IPS DF 6.9 (cell line): ENCODE data around the gene WDFY1.

Experiments used
- DNase-seq: peaks from one replicate; pipeline ENCODE4 v3.0.0-alpha.2; 2013; ENCODE audit warnings: low read depth, low spot score
- H3K27ac ChIP-seq: one replicate; pipeline ENCODE4 v1.5.1; 2013; ENCODE audit warnings: low read length, control low read depth
- H3K27me3 ChIP-seq: 2 replicates; pipeline ENCODE4 v1.6.1; 2013; ENCODE audit warnings: mild to moderate bottlenecking, low read length; ENCODE audit not compliant: control insufficient read depth, insufficient read depth
- H3K36me3 ChIP-seq: 2 replicates; pipeline ENCODE4 v1.6.1; 2013; ENCODE audit warnings: low read length; ENCODE audit not compliant: control insufficient read depth, insufficient read depth
- H3K4me1 ChIP-seq: 2 replicates; pipeline ENCODE4 v1.6.1; 2013; ENCODE audit warnings: low read length; ENCODE audit not compliant: control insufficient read depth, insufficient read depth
- H3K4me3 ChIP-seq: 2 replicates; pipeline ENCODE4 v1.5.1; 2013; ENCODE audit warnings: mild to moderate bottlenecking, low read length
- H3K9me3 ChIP-seq: 2 replicates; pipeline ENCODE4 v1.6.1; 2013; ENCODE audit warnings: low read length, inconsistent platforms; ENCODE audit not compliant: control insufficient read depth, insufficient read depth
- WGBS: extraction: QIAGEN DNeasy Blood & Tissue Kit; methylation state at CpG from one replicate; pipeline ENCODE4 v1.1.7; 2013; ENCODE audit warnings: mixed read lengths, missing lambda C conversion rate; ENCODE audit not compliant: insufficient read length, insufficient coverage; 5-methylcytosine and 5-hydroxymethylcytosine counted together

The WDFY1 gene

GRCh38 chr2:223944703-223945531 is at the start of gene WDFY1:
WDFY1 (minus strand) TSS chr2:223945335; CDS start chr2:223945284, 51 bp downstream.
- H3K4me3 ChIP-seq: peak within 1 kb of the TSS; percentile 79
- no peaks in the 10 kb centered on the region for H3K9me3 ChIP-seq
- H3K27ac ChIP-seq: no peak within 1 kb of the TSS
- H3K4me1 ChIP-seq: peaks cover 4% of the 10 kb centered on the region; the same call in 1 of the 2 replicates
- peak; percentile 54 for DNase-seq
- H3K27me3 ChIP-seq: no peaks in the 10 kb centered on the region
- WGBS: no CpG with 5 or more reads among the region's 87 CpGs
- no peaks in the 10 kb centered on the region for H3K36me3 ChIP-seq

- Histone ChIP-seq H3K27ac (no peak overlapping the region), H3K4me1 (no peaks in the 10 kb centered on the region), H3K27me3 (no peaks in the 10 kb centered on the region), H3K4me3 (no peak overlapping the region), H3K36me3 (no peaks in the 10 kb centered on the region), H3K9me3 (no peaks in the 10 kb centered on the region)
- no peak for DNase-seq
- WGBS: no CpG with 5 or more reads among the region's 4 CpGs
These were observed 49.5 kb upstream of the WDFY1 start for GRCh38 chr2:223994562-223995162.

GRCh38 chr2:223993634-223994232 is 48.6 kb upstream of the WDFY1 start:
- Histone ChIP-seq H3K27ac (no peak overlapping the region), H3K9me3 (no peaks in the 10 kb centered on the region), H3K36me3 (no peaks in the 10 kb centered on the region), H3K27me3 (no peaks in the 10 kb centered on the region), H3K4me1 (no peaks in the 10 kb centered on the region), H3K4me3 (no peak overlapping the region)
- whole genome bisulfite sequencing: no CpG with 5 or more reads among the region's 5 CpGs
- DNase-seq: peak; percentile 50

- Histone ChIP-seq H3K4me3 (no peak overlapping the region), H3K9me3 (no peaks in the 10 kb centered on the region), H3K36me3 (no peaks in the 10 kb centered on the region), H3K4me1 (no peaks in the 10 kb centered on the region), H3K27ac (no peak overlapping the region), H3K27me3 (no peaks in the 10 kb centered on the region)
- no peak for DNase-seq
- WGBS: no CpG with 5 or more reads among the region's 12 CpGs
These were observed 46.5 kb upstream of the WDFY1 start for GRCh38 chr2:223991611-223992010.

GRCh38 chr2:223989856-223990232 is 44.7 kb upstream of the WDFY1 start:
- no peak overlapping the region for H3K27ac ChIP-seq

GRCh38 chr2:223989206-223989855 is 44.2 kb upstream of the WDFY1 start:
- Histone ChIP-seq H3K4me3 (no peak overlapping the region), H3K36me3 (no peaks in the 10 kb centered on the region), H3K9me3 (no peaks in the 10 kb centered on the region), H3K27me3 (no peaks in the 10 kb centered on the region), H3K27ac (no peak overlapping the region), H3K4me1 (no peaks in the 10 kb centered on the region)
- no peak for DNase-seq
- WGBS: no CpG with 5 or more reads among the region's 10 CpGs

More at GRCh38 chr2:223989856-223990232, 44.7 kb upstream of the WDFY1 start:
- H3K4me3 ChIP-seq: no peak overlapping the region
- no peaks in the 10 kb centered on the region for H3K9me3 ChIP-seq
- H3K36me3 ChIP-seq: no peaks in the 10 kb centered on the region
- no peaks in the 10 kb centered on the region for H3K27me3 ChIP-seq
- DNase-seq: no peak
- no peaks in the 10 kb centered on the region for H3K4me1 ChIP-seq
- no CpG with 5 or more reads among the region's 3 CpGs for WGBS

GRCh38 chr2:223981241-223981640 is 36.1 kb upstream of the WDFY1 start:
- Histone ChIP-seq H3K4me3 (no peak overlapping the region), H3K4me1 (no peaks in the 10 kb centered on the region), H3K27ac (no peak overlapping the region), H3K9me3 (no peaks in the 10 kb centered on the region), H3K27me3 (no peaks in the 10 kb centered on the region), H3K36me3 (no peaks in the 10 kb centered on the region; the same call in 1 of the 2 replicates)
- no peak for DNase-seq
- no CpG with 5 or more reads among the region's 1 CpG for WGBS

GRCh38 chr2:223980803-223981202 is 35.7 kb upstream of the WDFY1 start:
- DNase-seq: no peak
- no CpG with 5 or more reads among the region's 4 CpGs for WGBS
- Histone ChIP-seq H3K4me3 (no peak overlapping the region), H3K36me3 (no peaks in the 10 kb centered on the region; the same call in 1 of the 2 replicates), H3K9me3 (no peaks in the 10 kb centered on the region), H3K4me1 (no peaks in the 10 kb centered on the region), H3K27me3 (no peaks in the 10 kb centered on the region), H3K27ac (no peak overlapping the region)

GRCh38 chr2:223980397-223980735 is 35.2 kb upstream of the WDFY1 start:
- H3K9me3 ChIP-seq: no peaks in the 10 kb centered on the region
- no peak overlapping the region for H3K27ac ChIP-seq
- H3K27me3 ChIP-seq: no peaks in the 10 kb centered on the region
- H3K36me3 ChIP-seq: no peaks in the 10 kb centered on the region; the same call in 1 of the 2 replicates
- no peaks in the 10 kb centered on the region for H3K4me1 ChIP-seq
- WGBS: no CpG with 5 or more reads among the region's 1 CpG
- no peak for DNase-seq
- H3K4me3 ChIP-seq: no peak overlapping the region

- no peaks in the 10 kb centered on the region for H3K9me3 ChIP-seq
- H3K4me1 ChIP-seq: no peaks in the 10 kb centered on the region
- no peaks in the 10 kb centered on the region for H3K27me3 ChIP-seq
- DNase-seq: no peak
- no CpG with 5 or more reads among the region's 2 CpGs for WGBS
- no peak overlapping the region for H3K27ac ChIP-seq
- H3K36me3 ChIP-seq: no peaks in the 10 kb centered on the region; the same call in 1 of the 2 replicates
- no peak overlapping the region for H3K4me3 ChIP-seq
These were observed 34.7 kb upstream of the WDFY1 start for GRCh38 chr2:223979730-223980396.
